ENCODE data around the gene ADAM10.
"Not testable (repeated sequence)": the region's sequence is repeated elsewhere in the genome, so short reads cannot be mapped to it uniquely, and the experiment has no call there.

The ADAM10 gene, protein sequence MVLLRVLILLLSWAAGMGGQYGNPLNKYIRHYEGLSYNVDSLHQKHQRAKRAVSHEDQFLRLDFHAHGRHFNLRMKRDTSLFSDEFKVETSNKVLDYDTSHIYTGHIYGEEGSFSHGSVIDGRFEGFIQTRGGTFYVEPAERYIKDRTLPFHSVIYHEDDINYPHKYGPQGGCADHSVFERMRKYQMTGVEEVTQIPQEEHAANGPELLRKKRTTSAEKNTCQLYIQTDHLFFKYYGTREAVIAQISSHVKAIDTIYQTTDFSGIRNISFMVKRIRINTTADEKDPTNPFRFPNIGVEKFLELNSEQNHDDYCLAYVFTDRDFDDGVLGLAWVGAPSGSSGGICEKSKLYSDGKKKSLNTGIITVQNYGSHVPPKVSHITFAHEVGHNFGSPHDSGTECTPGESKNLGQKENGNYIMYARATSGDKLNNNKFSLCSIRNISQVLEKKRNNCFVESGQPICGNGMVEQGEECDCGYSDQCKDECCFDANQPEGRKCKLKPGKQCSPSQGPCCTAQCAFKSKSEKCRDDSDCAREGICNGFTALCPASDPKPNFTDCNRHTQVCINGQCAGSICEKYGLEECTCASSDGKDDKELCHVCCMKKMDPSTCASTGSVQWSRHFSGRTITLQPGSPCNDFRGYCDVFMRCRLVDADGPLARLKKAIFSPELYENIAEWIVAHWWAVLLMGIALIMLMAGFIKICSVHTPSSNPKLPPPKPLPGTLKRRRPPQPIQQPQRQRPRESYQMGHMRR

DNA sequence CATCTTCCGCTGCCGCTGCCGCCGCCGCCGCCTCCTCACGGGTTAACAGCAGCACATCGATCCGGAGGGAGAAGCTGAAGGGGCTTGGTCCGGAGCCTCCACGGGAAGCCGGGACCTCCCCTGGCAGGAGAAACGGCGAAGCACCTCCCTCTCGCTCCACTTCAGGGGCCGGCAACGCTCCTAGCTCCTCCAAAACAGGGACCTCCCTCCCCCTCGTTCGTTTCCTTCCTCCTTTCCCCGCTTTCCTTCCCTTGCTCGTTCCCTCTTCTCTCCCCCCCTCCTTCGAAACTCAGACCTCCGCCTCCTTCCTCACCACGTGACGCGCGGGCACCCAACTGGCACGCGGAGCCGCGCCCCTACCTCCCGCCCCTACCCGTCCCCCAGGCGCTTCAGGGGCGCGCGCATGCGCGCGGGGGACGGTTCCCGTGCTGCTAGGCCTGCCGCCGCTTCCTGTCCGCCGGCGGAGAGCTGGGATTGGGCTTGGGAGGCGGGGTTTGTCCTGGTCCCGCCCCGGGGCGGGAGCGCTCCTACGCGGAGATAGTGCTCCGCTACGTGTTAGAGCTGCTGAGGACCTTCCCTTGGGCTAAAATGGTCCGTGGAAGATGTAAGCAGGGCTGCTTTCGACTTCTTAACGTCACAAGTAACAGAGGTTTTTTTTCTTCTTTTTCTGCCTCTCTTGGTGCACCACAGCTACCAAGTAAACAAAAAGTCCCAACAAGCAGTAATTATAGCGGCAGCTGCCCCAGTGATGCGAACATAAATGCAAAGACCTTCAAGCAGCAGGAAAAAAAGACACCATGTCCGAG is at the start of gene ADAM10:
TSS of gene ADAM10 (minus strand) at position 176 of the 806 bp plus-strand sequence. CDS start at position 3, 173 bp downstream.
- DNase-seq (ENCODE audit: low read depth), result peak; percentile 93

DNA sequence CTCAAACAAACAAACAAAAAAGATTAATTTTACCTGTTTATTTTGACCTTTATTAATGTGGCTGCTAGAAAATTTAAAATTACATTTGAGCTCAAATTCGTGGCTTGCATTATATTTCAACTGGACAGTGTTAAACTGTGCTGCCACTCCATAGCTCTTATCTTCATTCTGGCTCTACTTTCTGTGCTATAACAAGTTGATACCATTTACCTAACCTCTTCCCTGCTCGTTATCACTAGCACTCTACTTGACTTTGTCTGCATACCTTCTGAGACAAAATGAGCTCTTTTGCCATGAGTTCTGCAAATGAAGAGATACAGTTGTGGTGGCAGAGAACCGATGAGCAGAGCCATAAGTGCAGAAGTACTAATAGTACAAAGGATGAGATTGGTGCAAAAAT is 48.0 kb upstream of the ADAM10 start:
- DNase-seq (ENCODE audit: low read depth), result no peak

DNA sequence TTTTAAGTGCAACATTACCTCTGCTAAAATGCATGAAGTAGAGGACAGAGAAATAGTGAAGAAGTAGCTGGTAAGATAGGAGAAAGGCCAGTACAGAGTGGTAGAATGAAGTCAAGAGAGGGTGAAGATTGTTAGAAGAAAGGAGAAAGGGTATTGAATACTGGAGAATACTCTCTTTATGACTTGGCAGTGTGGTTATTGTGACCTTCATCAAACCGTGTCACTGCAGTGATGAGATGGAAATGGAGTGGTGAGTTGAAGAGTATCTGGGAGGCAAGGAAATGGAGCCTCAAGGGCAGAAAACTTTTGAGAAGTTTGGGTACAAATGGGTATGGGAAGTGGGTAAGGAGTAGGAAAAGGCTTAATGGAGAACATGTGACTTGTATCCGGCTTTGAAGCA is 46.3 kb upstream of the ADAM10 start:
- no peak for DNase-seq (ENCODE audit: low read depth)

DNA sequence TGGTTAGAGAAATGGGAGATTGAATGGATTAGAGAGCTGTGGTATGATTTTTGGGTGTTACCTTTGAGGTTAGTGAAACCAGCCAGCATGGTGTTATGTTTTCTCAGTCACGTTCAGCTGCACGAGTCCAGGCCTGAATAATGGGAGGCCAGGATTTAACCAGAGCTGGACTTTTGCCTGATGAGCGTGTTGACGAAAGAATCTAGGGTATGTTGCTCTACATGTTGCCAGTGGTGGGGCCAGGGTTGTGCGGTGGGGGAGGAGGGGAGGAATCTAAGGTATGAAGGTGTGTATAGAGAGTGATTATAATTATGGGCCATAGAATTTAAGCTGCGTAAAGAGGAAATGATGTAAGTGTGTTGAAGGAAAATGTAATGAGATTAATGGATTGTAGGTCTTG is 44.4 kb upstream of the ADAM10 start:
- DNase-seq (ENCODE audit: low read depth), result no peak

DNA sequence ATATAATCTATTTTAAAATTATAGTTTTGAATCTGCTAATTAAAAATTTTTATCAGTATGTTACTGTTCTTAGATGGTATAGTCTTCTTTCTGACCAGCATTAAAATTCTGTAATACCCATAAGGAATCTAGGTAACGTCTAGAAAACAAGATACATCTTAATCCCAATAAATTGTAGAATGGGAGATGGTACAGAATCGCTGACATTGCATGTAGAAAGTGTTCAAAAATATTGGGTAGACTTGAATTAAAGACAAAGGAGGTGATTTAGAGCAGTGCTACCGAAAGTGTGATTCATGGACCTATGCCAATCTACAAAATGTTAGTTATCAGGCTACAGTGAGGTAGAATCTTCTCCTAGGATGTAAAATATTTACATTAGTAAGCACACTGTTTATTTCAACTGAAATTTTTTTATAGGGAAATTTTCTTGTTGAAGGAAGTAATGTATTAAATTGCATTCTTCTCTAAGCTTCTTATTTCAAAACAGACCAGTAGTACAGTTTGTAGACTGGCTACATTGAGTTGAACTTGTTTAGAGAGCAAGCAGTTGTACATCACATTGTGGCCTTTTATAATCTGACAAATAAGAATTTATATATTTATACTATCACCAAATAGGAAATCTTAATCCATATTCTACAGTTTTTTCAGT is 38.7 kb upstream of the ADAM10 start:
- no peak for DNase-seq (ENCODE audit: low read depth)

DNA sequence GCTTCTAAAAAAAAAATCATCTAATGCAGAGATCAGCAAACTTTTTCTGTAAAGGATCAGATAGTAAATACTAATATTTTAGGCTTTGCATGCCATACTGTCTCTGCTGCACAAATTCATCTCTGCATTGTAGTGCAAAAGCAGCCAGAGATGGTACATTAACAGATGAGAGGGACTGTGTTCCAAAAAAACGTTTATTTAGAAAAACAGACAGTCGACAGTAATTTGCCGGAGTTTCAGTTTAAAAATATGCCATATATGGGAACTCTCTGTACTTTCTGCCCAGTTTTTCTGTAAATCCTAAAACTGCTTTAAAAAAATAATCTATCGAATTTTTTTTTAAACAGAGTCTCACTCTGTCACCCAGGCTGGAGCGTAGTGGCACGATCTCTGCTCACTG is 35.8 kb upstream of the ADAM10 start:
- DNase-seq (ENCODE audit: low read depth), result no peak

DNA sequence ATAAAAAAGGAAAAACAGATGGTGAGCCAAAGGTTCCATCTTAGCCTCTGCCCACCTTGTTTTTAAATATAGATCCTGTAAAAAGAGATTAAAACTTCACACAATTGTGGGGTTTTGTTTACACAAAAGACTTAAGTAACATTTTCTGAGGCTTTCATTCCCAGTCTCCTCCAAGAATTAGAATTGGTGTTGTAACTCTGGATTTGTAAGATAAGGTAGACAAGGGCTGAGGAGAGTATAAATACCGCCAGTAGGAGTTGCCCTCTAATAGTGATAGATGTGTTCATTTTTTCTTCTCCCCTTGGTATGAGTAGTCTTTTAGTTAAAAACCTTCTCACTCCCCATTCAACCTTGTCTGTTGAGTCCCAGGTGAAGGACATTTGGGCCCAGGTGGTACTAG is 30.0 kb upstream of the ADAM10 start:
- DNase-seq (ENCODE audit: low read depth), result no peak

DNA sequence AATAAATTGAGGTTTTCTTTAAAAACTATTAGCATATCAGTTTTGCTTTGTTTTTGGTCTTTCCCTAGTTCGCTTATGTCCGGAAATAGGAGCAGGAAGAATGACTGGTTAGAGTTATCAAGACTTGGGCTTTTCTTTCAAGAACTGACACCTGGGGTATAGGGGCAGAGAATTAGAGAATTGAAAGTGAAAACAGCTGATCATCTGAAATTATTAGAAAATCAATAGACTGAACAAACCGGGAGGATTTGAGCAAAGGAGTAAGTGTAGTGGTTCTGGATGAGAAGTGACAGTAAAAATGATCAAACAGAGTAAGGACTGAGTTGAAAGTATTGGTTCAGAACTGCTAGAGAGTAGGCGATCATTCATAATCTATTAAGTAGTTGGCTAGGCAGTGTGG is 27.6 kb upstream of the ADAM10 start:
- DNase-seq (ENCODE audit: low read depth), result no peak

DNA sequence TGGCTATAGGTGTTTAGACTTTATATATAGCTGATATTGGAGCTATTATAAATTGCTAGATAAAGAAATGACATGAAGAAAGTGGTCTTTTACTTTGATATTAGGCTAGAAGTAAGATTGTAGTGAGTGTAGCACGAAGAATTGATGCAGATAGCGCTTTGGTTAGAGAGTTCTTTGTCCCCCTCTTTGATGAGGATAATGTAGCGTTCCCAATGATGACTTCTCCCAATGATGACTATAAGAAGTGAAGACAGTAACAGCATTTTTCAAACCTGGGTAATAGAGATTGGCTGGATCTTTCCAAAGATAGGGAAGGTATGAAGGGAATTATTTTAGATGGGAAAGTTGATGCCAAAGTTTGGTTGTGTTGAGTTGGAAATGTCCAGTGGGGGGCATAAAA is 25.9 kb upstream of the ADAM10 start:
- no peak for DNase-seq (ENCODE audit: low read depth)

DNA sequence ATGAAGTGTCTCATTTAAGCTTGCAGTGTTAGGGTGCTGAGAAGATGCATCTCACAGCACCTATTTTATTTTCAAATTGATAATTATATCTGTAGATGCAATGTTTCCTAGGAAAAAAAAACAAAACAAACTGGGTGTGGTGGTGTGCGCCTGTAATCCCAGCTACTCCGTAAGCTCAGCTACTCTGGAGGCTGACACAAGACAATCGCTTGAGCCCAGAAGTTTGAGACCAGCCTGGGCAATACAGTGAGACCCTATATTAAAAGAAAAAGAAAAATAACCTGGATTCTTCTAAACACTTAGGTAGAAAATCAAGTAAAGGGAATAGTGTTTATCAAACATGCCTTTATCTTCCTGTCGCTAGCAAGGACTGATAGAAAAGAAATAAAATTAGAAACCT is 23.5 kb upstream of the ADAM10 start:
- no peak for DNase-seq (ENCODE audit: low read depth)

DNA sequence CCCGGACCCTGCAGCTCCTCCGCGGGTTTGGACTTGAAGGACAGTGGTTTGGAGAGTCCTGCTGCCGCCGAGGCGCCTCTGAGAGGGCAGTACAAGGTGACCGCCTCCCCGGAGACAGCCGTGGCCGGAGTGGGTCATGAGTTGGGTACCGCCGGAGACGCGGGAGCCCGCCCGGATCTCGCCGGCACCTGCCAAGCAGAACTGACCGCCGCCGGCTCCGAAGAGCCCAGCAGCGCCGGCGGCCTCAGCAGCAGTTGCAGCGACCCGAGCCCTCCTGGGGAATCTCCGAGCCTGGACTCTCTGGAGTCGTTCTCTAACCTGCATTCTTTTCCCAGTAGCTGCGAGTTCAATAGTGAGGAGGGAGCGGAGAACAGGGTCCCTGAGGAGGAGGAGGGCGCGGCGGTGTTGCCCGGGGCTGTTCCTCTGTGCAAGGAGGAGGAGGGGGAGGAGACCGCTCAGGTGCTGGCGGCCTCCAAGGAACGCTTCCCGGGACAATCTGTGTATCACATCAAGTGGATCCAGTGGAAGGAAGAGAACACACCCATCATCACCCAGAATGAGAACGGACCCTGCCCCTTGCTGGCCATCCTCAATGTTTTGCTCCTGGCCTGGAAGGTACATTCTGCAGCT is 22.2 kb upstream of the ADAM10 start:
- no peak for DNase-seq (ENCODE audit: low read depth)

DNA sequence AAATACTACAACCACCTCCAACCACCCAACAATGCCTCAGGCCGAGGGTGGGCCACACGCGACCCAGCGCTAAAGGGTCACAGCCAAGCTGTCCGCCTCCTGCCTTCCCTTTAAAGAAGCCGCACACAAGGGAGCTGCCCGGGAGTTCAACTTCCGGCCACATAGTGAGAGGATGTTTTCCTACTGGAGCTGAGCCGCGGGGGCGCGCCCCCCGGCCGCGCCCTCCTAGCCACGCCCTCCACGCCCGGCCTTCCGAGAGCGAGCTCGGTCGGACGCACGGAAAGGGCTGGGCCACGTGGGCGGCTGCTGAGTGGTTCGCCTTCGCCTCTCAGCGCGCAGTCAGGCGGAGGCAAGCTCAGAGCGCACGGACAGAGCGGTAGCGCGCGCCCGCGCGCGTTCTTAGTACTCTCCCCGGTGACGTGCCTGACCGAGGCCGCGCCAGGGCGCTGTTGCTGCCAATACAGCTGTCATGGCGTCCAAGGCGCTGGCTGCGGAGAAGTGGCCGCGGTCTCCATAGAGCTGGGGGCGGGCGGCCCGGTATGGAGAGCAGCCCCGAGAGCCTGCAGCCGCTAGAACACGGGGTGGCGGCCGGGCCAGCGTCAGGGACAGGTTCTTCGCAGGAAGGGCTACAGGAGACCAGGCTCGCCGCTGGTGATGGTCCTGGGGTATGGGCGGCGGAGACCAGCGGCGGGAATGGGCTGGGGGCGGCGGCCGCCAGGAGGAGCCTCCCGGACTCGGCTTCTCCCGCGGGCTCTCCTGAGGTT is 21.5 kb upstream of the ADAM10 start, which contains the start of gene MINDY2:
TSS of gene MINDY2 (plus strand) at position 446 of the 764 bp plus-strand sequence. CDS start at position 540, 94 bp downstream.
- peak; percentile 96 for DNase-seq (ENCODE audit: low read depth)

DNA sequence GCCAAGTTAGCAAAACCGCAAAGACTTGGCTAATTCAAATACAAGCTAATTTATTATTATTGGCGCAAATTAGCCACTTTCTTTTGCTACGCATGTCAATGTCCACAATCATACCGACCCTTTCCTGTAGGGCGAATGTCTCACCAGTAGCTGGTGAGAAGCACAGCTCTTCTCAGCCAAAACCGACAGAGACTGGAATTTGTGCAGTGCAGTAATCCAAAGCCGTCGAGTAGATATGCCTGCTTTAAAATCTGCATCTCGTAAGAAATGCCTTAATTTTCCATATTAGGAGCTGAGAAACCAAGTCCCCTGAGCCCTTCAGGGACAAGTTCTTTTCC is 21.0 kb upstream of the ADAM10 start:
- DNase-seq (ENCODE audit: low read depth), result peak; percentile 70

DNA sequence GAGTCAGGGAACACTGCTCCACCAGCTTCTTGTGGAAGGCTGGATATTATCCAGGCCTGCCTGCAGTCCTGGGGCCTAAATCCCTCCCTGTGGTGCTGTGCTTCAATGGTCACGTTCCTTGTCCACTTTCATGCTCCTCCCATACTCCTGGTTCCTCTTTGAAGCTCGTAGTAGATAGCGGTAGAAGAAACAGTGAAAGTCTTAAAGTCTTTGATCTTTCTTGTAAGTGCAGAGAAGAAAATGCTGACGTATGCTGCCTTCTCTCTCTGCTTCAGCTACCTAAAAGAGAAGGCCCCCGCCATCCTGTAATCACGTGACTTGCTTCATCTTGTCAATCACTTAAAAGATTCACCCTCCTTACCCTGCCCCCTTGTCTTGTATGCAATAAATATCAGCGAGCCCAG is 19.1 kb upstream of the ADAM10 start:
- not testable (repeated sequence) for DNase-seq (ENCODE audit: low read depth)

DNA sequence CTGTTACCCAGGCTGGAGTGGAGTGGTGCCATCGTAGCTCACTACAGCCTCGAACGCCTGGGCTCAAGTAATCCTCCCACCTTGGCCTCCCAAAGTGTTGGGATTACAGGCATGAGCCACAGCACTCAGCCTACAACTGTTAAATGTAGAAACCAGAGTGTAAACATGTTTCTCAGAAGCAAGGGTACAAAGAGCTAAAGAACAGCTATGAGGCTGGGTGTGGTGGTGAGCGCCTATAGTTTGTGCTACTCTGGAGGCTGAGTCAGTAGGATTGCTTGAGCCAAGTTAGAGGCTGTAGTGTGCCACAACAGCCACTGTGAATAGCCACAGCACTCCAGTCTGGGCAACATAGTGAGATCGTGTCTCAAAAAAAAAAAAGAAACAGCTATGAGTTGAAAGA is 16.8 kb upstream of the ADAM10 start:
- no peak for DNase-seq (ENCODE audit: low read depth)

DNA sequence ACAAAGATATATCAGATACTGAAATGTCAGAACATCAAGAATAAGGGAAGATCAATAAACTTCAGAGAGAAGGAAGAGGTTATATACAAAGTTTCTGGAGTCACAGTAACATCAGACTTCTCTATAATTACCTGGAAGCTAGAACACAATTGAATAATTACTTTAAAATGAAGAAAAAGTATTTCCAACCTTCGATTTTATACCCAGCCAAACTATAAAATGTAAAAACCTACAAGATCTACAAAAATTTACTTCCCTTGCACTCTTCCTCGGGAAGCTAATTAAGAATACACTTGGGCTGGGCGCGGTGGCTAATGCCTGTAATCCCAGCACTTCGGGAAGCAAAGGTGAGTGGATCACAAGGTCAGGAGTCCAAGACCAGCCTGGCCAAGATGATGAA is 15.0 kb upstream of the ADAM10 start:
- DNase-seq (ENCODE audit: low read depth), result no peak

DNA sequence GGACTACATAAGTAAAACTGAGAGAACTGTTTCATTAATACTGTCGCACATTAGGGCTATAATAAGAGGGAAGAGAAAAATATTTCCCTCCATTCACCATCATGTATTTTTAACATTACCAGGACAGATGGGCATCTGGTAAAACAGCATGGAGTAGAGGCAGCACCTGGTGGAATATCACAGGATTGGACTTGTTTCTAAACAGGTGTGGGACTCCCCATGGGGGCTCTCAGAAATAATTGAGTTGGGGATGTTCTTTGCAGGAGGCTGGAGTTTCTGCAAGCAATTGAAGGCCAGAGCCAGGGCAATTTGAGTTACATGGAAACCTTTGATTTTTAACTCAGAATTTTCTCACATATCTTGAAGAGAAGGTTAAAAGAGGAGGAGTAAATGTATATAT is 13.2 kb upstream of the ADAM10 start:
- no peak for DNase-seq (ENCODE audit: low read depth)

DNA sequence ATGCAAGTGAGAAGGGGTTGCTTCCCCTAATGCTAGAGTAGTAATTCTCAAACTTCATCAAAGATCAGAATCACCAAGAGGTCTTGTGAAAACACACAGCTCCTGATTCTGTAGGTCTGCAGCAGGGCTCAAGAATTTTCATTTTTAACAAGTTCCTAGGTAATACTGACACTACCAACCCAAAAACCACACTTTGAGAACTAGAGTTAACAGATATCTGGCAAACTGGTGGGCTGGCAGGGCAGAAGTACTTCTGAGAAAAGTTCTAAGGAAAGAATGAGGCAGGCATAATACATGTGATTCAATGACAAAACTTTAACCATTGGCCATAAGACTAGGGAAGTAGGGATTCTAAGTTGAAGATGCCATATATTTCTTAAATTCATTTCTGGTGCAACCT is 12.8 kb upstream of the ADAM10 start:
- DNase-seq (ENCODE audit: low read depth), result no peak

DNA sequence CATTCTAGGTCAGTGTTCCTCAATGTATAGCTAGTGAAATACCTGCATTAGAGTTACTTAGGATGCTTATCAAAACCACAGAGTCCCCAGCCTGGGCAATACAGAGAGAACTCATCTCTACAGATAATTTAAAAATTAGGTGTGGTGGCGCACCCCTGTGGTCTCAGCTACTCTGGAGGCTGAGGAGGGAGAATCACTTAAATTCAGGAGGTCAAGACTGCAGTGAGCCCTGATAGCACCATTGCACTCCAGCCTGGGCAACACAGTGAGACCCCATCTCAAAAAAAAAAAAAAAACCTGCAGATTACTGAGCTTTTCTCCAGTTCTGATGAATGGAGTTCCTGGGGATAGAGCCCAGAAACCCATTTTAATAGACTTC is 11.5 kb upstream of the ADAM10 start:
- no peak for DNase-seq (ENCODE audit: low read depth)

DNA sequence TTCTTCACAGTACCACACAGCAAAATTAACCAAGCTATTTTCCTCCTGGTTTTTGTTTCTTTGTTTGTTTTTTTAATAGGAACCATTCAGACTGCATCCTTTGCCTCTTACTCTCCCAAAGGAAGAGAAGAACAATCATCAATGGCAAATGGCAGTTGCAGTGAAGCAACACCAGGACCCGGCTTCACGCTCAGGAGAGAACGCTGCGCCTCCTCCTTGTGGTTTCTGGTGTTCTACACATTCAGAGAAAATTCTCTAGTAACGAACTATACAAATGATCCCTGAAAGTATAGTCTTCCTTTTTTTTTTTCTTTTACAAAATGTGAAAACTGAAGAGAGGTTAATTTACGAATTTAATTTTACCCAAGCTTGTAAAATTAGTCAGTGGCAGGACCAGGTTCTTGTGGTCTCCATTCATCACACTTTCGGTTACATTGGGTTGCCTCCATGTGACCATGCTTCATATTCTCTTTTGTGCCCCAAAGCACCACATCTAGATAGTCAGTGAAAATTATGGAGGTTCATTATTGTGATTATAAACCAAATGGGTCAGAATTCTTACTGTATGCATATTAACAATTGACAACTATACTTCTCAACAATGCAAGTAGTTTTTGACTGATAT is 11.0 kb upstream of the ADAM10 start:
- DNase-seq (ENCODE audit: low read depth), result no peak

DNA sequence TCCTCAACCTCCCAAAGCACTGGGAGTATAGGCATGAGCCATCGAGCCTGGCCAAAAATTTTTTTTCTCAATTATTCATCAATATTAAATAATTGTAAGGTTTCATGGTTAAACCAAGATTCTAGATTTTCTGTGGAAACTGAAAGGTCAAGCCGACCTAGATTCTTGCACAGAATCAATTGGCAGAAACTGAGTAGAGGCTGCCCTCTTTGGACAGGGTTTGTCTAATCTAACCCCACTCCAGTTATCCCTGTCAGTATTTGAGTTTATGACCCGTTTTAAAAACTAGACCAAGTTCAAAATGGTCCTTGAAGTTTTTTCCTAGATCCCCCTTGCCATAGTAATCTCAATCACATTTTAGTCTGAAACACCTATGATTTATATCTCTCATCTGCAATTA is 8.6 kb upstream of the ADAM10 start:
- DNase-seq (ENCODE audit: low read depth), result no peak
